ENCODE results near the gene MATCAP1. TPM values are rescaled to one million over a fixed set of nuclear protein-coding genes. Genes with fewer than 3 reads are reported as not detected.

Gene MATCAP1
- 10 to 100 TPM; 10.1 to 36.9 (median 12.5) TPM for total RNA-seq

GRCh38 chr16:67183627-67184452 is at the start of gene MATCAP1:
Gene MATCAP1 (minus strand): TSS chr16:67183963. CDS start chr16:67180610, 3,353 bp downstream.
- TF ChIP-seq CTCF (IDR thresholded peaks at IDR 0.05; ENCODE audit: low read depth): no peak

- no peak for TF ChIP-seq CTCF (IDR thresholded peaks at IDR 0.05; ENCODE audit: low read depth)
These were observed 47.3 kb upstream of the MATCAP1 start for GRCh38 chr16:67230809-67231660.

- TF ChIP-seq CTCF (IDR thresholded peaks at IDR 0.05; ENCODE audit: low read depth): no peak
These were observed 46.4 kb upstream of the MATCAP1 start for GRCh38 chr16:67229906-67230808.

GRCh38 chr16:67228905-67229304 is 45.1 kb upstream of the MATCAP1 start:
- TF ChIP-seq CTCF (IDR thresholded peaks at IDR 0.05; ENCODE audit: low read depth): no peak

GRCh38 chr16:67228034-67228785 is 44.4 kb upstream of the MATCAP1 start:
- TF ChIP-seq CTCF (IDR thresholded peaks at IDR 0.05; ENCODE audit: low read depth): no peak

- no peak for TF ChIP-seq CTCF (IDR thresholded peaks at IDR 0.05; ENCODE audit: low read depth)
These were observed 43.8 kb upstream of the MATCAP1 start for GRCh38 chr16:67227567-67227921.

Measured in subcutaneous adipose tissue (tissue), 4 donors.